Measurements from ENCODE around the gene HHIPL1. TPM values are rescaled to one million over a fixed set of nuclear protein-coding genes. Genes with fewer than 3 reads are reported as not detected.

Gene HHIPL1
- total and polyA plus RNA-seq, 2 of the 8 experiments (the other 6 are each of a cell fraction or from before 2014, with no cell fraction given) = 1.5 to 2.6 TPM

DNA sequence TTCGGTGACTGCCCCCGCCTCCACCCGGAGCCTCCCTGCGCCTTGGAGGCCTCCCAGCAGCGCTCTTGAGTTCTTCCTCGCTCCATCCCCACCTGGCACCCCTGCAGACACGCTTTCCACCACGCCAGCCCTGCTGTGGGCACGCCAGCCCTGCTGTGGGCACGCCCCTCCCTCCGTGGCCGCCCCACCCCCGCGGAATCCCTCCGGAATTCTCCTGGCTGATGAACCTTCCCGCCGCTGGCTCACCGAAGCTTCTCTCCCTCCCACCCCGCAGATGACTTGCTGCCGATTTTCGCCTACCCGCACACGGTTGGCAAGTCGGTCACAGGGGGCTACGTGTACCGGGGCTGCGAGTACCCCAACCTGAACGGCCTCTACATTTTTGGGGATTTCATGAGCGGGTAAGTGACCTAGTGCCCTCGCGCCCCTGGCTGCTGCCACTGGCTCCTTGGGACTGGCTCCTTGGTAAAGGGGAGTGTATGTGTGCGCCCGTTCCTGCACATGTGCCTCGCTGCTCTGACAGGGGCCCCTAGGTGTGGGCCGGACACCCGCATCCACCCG, 15.2 kb downstream of the HHIPL1 start:
- 63% methylated on average over 23 of the region's 37 CpGs; no CpG with 5 or more reads in 1 of the 2 experiments for WGBS, 2 experiments (ENCODE audit: extremely low coverage in 1 of 2, insufficient coverage in 1 of 2, insufficient read length in 1 of 2, insufficient replicate concordance in 2 of 2, low coverage in 1 of 2, low lambda C conversion rate in 2 of 2, missing lambda C conversion rate in 1 of 2)
- peak overlapping the region; percentile 63 to 66 for H3K4me2 ChIP-seq (ENCODE audit: insufficient read depth in 1 of 2, low read depth in 2 of 2, low read length in 2 of 2)

More for the DNA sequence above, 15.2 kb downstream of the HHIPL1 start:
- H2BK20ac ChIP-seq (ENCODE audit: low read length) = peak overlapping the region; percentile 1; the same call in 1 of the 2 replicates
- peak overlapping the region; percentile 35; the same call in 1 of the 2 replicates for H2AFZ ChIP-seq (ENCODE audit: low read length)
- peak overlapping the region in 3 of 4 experiments; percentile 17 to 45 (median 43); a peak in 7 of 8 replicates for H3K4me3 ChIP-seq (ENCODE audit: extremely low read depth in 1 of 4, insufficient read depth in 2 of 4, low read depth in 3 of 4, low read length in 4 of 4)
- no peak overlapping the region for H4K8ac ChIP-seq (ENCODE audit: extremely low read depth, insufficient read depth, low read length)
- peak overlapping the region; percentile 68; the same call in 1 of the 2 replicates for H2BK12ac ChIP-seq (ENCODE audit: low read depth, low read length)
- no peak overlapping the region for H3K9ac ChIP-seq (replicated peaks in 1 of 4; ENCODE audit: extremely low read depth in 1 of 4, low read depth in 3 of 4, low read length in 3 of 4)
- DNase-seq (ENCODE audit: low read depth in 1 of 2, low spot score in 2 of 2) (peak in 1 of 2 experiments; percentile 63), FAIRE-seq (no peak)
- peak overlapping the region; percentile 75 for H4K91ac ChIP-seq (replicated peaks; ENCODE audit: insufficient read length, low read length)
- H3K23ac ChIP-seq (ENCODE audit: insufficient read length) = no peak overlapping the region
- no peak overlapping the region for H3K27ac ChIP-seq (ENCODE audit: low read depth, low read length)
- H4K20me1 ChIP-seq (replicated peaks in 1 of 2; ENCODE audit: control insufficient read depth in 1 of 2, insufficient read depth in 2 of 2, low read length in 2 of 2) = peaks cover 0 to 3% of the 10 kb centered on the region in 2 experiments
- CTCF ChIA-PET (ENCODE audit: partially characterized antibody) = interaction anchor here (1.0 to 2.7 kb wide), 2 partner anchors 12 to 20 kb away, joined by 3 to 11 read pairs; no protein-coding TSS in a partner anchor
- peaks cover 4% of the 10 kb centered on the region; the same call in 1 of the 2 replicates for H3K79me1 ChIP-seq (ENCODE audit: low read depth, low read length)
- peak overlapping the region; percentile 54; the same call in 1 of the 2 replicates for H2BK15ac ChIP-seq (ENCODE audit: low read length)
- H3K56ac ChIP-seq (replicated peaks; ENCODE audit: insufficient read length, low read depth, low read length) = no peak overlapping the region
- peaks cover 0 to 11% (median 3%) of the 10 kb centered on the region in 4 experiments; a peak in 3 of 7 replicates for H3K27me3 ChIP-seq (replicated peaks in 1 of 4; ENCODE audit: control insufficient read depth in 3 of 4, extremely low read depth in 1 of 4, insufficient read depth in 3 of 4, low read length in 3 of 4)
- TF ChIP-seq SP1 (IDR thresholded peaks at IDR 0.05; ENCODE audit: low read depth, low read length) = no peak
- no peak for TF ChIP-seq SAP30 (IDR thresholded peaks at IDR 0.05; ENCODE audit: insufficient read depth, insufficient replicate concordance, low read length)
- TF ChIP-seq, protein P1, sequence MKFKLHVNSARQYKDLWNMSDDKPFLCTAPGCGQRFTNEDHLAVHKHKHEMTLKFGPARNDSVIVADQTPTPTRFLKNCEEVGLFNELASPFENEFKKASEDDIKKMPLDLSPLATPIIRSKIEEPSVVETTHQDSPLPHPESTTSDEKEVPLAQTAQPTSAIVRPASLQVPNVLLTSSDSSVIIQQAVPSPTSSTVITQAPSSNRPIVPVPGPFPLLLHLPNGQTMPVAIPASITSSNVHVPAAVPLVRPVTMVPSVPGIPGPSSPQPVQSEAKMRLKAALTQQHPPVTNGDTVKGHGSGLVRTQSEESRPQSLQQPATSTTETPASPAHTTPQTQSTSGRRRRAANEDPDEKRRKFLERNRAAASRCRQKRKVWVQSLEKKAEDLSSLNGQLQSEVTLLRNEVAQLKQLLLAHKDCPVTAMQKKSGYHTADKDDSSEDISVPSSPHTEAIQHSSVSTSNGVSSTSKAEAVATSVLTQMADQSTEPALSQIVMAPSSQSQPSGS (IDR thresholded peaks at IDR 0.05; ENCODE audit: low read length) = no peak
- TF ChIP-seq POLR2AphosphoS5 (IDR thresholded peaks at IDR 0.05; ENCODE audit: low read depth, low read length) = no peak
- H3K14ac ChIP-seq (ENCODE audit: insufficient read length) = no peak overlapping the region
- peaks cover 11 to 38% (median 20%) of the 10 kb centered on the region in 4 experiments for H3K4me1 ChIP-seq (replicated peaks in 1 of 4; ENCODE audit: control insufficient read depth in 3 of 4, insufficient read depth in 4 of 4, low read length in 3 of 4)
- H3K9me3 ChIP-seq (ENCODE audit: insufficient read depth in 2 of 2, low read depth in 1 of 2, low read length in 1 of 2) = no peaks in the 10 kb centered on the region
- H2AK5ac ChIP-seq (ENCODE audit: low read depth, low read length) = no peak overlapping the region
- H3K4ac ChIP-seq (replicated peaks; ENCODE audit: insufficient read length, low read depth, low read length) = peak overlapping the region; percentile 73
- POLR2A ChIA-PET (ENCODE audit: partially characterized antibody) = interaction anchor here (1.0 to 1.5 kb wide), 2 partner anchors 9 to 24 kb away, joined by 3 read pairs; partner anchors contain the start of gene CYP46A1
- peaks cover 16% of the 10 kb centered on the region for H3K23me2 ChIP-seq (ENCODE audit: low read depth, low read length)
- peak overlapping the region; percentile 45 for H2BK120ac ChIP-seq (replicated peaks; ENCODE audit: low read depth, low read length)
- 0 out of 8 replicates have a peak, but pooled peaks cover 0 to 7% (median 0%) of the 10 kb centered on the region in 4 experiments for H3K36me3 ChIP-seq (ENCODE audit: control insufficient read depth in 2 of 4, insufficient read depth in 4 of 4, low read length in 3 of 4)
- no peaks in the 10 kb centered on the region for H3K79me2 ChIP-seq (ENCODE audit: control insufficient read depth in 1 of 2, insufficient read depth in 2 of 2, low read length in 2 of 2)
- peak overlapping the region; percentile 80 for H3K18ac ChIP-seq (ENCODE audit: extremely low read depth, low read length)
- no peak overlapping the region for H4K5ac ChIP-seq (ENCODE audit: insufficient read length, low read depth, low read length)
- peak overlapping the region; percentile 84; the same call in 1 of the 2 replicates for H2BK5ac ChIP-seq (ENCODE audit: low read depth, low read length)

All from H1 (cell line).